HG02678 (cell line): ENCODE measurements around the gene COQ8B.
"Not testable (repeated sequence)": the region's sequence is repeated elsewhere in the genome, so short reads cannot be mapped to it uniquely, and the experiment has no call there.

ENCODE experiments used
- ATAC-seq: cut with Tn5 transposase; IDR thresholded peaks from one replicate; pipeline ENCODE4 v1.9.1; 2021; ENCODE audit warnings: mild to moderate bottlenecking, moderate library complexity; ENCODE audit not compliant: unreplicated experiment

The COQ8B gene

GRCh38 chr19:40716482-40717324 is at the start of gene COQ8B, which contains the start of gene ITPKC:
COQ8B (minus strand) TSS chr19:40716886; CDS start chr19:40714632, 2,254 bp downstream.
ITPKC (plus strand) TSS chr19:40717112; CDS start chr19:40717136, 24 bp downstream.
- peak; percentile 76 for ATAC-seq

DNA sequence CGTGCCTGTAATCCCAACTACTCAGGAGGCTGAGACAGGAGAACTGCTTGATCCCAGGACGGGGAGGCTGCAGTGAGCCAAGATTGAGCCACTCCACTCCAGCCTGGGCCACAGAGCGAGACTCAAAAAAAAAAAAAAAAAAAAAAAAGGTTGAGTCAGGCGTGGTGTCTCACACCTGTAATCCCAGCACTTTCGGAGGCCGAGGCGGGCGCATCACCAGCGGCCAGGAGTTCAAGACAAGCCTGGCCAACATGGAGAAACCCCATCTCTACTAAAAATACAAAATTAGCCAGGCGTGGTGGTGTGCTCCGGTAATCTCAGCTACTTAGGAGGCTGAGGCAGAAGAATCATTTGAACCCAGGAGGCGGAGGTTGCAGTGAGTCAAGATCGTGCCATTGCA is 49.7 kb upstream of the COQ8B start:
- ATAC-seq: not testable (repeated sequence)

GRCh38 chr19:40763963-40764362 is 47.3 kb upstream of the COQ8B start:
- no peak for ATAC-seq

DNA sequence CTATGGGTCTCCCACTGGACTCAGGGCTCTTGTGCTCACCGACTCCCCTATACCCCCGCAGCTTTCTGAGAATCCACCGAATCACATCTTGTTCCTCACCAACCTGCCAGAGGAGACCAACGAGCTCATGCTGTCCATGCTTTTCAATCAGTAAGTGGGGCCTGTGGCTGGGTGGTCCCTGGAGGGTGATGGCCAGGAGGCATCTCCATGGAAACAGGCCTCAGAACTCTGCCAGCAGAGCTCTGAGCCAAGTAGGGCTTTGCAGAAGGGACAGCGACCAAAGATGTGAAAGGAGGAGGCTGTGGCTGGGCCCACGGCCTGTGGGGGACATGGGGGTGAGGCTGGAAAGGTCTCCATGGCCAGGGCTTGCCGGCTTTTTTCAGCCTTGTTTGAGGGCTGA is 46.8 kb upstream of the COQ8B start:
- ATAC-seq: no peak

- no peak for ATAC-seq
These were observed 46.2 kb upstream of the COQ8B start for GRCh38 chr19:40762754-40763470.

GRCh38 chr19:40759352-40759751 is 42.7 kb upstream of the COQ8B start:
- ATAC-seq: no peak

GRCh38 chr19:40758491-40758890 is 41.8 kb upstream of the COQ8B start:
- ATAC-seq: no peak

DNA sequence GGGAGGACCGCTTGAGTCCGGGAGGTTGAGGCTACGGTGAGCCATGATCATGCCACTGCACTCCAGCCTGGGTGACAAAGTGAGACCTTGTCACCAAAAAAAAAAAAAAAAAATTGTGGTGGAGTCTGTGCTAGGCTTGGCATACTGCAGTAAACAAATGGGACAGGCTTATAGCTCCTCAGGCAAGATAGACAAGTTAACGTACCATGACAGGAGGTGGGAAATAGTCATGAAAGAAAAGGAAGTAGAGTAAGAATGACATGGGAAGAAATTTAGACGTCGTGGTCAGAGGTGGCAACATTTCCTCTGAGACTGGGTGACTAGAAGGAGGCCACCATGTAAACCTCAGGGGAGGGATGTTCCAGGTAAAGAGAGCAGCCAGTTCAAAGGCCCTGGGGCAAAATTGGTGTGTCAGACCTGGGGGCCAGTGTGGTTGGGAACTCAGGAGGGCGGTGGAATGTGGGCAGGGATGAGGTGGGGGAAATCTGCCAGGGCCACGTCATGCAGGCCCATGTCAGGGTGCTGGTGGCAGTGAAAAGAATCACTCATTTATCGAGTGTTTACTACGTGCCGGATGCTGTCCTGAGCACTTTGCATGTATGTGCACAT is 39.9 kb upstream of the COQ8B start:
- ATAC-seq: no peak

DNA sequence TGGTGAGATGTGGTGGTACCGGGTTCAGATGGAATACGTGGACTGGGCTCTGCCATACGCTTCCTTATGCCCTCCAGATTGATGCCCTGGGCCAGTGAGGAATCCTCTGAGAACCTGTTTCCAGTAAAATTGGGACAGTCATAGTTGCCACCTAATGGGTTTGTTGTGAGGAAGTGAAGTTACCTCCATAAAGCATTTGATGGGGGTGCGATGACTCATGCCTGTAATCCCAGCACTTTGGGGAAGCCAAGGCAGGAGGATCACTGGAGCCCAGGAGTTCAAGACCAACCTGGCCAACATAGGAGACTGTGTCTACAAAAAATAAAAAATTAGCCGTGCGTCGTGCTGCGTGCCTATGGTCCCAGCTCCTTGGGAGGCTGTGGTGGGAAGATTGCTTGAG is 39.1 kb upstream of the COQ8B start:
- ATAC-seq: no peak

DNA sequence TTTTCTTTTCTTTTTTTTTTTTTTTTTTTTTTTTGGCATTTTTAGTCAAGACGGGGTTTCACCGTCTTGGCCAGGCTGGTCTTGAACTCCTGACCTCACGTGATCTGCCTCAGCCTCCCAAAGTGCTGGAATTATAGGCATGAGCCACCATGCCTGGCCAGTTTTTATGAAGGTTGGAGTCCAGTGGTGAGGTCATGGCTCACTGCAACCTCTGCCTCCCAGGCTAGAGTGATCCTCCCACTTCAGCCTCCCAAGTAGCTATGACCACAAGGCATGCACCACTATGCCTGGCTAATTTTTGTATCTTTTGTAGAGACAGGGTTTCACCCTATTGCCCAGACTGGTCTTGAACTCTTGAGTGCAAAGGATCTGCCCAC is 38.5 kb upstream of the COQ8B start:
- no peak for ATAC-seq

- ATAC-seq: no peak
These were observed 38.0 kb upstream of the COQ8B start for GRCh38 chr19:40754611-40755247.

DNA sequence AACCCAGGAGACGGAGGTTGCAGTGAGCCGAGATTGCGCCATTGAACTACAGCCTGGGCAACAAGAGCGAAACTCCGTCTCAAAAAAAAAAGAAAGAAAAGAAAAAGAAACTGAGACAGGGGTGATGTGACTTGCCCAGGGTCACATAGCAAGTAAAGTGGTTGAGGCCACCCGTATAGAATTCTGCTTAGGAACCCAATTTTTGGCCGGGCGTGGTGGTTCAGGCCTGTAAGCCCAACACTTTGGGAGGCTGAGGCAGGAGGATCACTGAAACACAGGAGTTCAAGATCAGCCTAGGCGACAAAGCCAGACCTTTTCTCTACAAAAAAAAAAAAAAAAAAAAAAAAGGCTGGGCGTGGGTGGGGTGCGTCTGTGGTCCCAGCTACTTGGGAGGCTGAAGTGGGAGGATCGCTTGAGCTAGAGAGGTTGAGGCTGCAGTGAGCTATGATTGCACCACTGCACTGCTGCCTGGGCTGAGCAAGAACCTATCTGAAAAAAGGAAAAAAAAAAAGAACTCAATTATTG is 35.6 kb upstream of the COQ8B start:
- ATAC-seq: no peak

DNA sequence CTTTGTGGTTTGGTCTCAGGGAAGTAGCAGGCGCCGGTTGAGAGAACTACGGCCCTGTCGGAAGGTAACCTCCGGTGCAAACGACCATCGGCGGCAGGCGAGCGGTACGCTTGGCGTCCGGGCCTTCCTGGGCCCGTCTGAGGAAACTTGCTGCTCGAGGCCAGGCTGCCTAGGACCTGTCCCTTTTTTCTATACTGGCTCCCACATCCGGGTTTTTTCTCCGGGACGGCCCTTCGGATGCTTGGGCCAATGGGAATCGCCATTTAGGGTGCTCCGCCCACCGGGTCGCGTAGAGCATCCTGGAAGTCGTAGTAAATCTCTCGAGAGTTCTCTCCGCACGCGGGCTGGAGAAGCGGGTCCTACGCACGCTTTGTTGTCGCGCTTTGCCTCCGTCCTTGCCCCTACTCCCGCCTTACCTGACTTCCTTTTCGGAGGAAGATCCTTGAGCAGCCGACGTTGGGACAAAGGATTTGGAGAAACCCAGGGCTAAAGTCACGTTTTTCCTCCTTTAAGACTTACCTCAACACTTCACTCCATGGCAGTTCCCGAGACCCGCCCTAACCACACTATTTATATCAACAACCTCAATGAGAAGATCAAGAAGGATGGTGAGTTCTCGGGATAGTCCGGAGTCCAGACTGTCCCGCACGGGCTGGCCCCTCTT is 34.3 kb upstream of the COQ8B start, which contains the start of gene SNRPA:
SNRPA (plus strand) TSS at position 330 of the 664 bp plus-strand sequence; CDS start at position 536, 206 bp downstream.
- peak; percentile 57 for ATAC-seq

GRCh38 chr19:40750058-40750873 is 33.6 kb upstream of the COQ8B start, which contains the start of gene ACTMAP:
ACTMAP (minus strand) TSS chr19:40750477; CDS start chr19:40749803, 674 bp downstream.
- ATAC-seq: peak; percentile 90

GRCh38 chr19:40747536-40747935 is 30.9 kb upstream of the COQ8B start:
- no peak for ATAC-seq

- ATAC-seq: no peak
These were observed 28.7 kb upstream of the COQ8B start for GRCh38 chr19:40745402-40745780.

- no peak for ATAC-seq
These were observed 28.1 kb upstream of the COQ8B start for GRCh38 chr19:40744554-40745401.

DNA sequence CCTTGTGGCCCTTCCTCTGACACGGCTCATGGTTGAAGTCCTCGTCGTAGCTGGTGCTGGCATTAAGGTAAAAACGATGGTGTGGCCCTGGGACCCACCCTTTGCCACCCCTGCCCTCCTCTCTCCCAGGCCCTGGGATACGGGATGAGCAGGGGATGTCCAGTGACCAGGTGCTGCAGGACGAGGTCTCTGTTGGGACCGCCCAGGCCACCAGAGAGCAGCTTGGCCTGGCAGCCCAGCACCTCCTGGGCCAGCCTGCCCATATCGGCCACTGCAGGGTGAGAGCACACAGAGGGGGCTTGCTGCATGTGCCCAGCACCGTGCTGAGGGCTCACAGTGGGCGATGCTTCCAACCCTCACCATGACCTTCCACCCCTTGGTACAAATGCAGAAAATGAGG is 27.2 kb upstream of the COQ8B start:
- ATAC-seq: no peak
